PC-3 (cell line): ENCODE measurements around the gene NVL.

Source experiments
- EZH2 ChIP-seq: fragments of 300-600 bp; sonication (generic); IDR thresholded peaks from one replicate; pipeline ENCODE4 v1.6.1; 2017; ENCODE audit warnings: antibody characterized with exemption, mild to moderate bottlenecking, low read length; ENCODE audit not compliant: unreplicated experiment
- TF ChIP-seq, protein P1 (sequence below): fragments of 300-600 bp; sonication (generic); conservative IDR thresholded peaks from 2 replicates; pipeline ENCODE4 v1.5.1; 2017; ENCODE audit warnings: antibody characterized with exemption, low read depth, mild to moderate bottlenecking, low read length

DNA sequence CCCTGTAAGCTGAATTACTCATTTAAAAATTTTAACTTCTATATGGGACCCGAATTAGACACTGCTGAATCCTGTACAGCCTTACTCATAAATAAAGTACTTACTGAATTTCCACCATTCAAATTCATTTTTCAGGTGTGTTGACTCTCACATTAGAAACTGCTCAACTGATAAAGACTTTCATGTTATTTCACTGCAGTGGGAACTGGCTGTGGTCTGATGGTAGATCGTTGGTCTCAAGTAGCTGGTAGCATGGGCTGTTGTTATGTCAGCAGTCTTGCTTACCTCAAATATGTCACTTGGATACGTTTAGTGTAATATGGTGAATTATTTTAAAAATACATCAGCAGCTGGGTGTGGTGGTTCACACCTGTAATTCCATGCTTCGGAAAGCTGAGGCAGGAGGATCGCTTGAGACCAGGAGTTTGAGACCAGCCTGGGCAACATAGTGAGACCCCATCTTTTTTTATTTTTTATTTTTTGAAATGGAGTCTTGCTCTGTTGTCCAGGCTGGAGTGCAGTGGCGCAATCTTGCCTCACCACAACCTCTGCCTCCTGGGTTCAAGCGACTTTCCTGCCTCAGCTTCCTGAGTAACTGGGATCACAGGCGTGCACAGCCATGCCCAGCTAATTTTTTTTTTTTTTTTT, 136.5 kb downstream of the NVL start:
- TF ChIP-seq, protein P1, sequence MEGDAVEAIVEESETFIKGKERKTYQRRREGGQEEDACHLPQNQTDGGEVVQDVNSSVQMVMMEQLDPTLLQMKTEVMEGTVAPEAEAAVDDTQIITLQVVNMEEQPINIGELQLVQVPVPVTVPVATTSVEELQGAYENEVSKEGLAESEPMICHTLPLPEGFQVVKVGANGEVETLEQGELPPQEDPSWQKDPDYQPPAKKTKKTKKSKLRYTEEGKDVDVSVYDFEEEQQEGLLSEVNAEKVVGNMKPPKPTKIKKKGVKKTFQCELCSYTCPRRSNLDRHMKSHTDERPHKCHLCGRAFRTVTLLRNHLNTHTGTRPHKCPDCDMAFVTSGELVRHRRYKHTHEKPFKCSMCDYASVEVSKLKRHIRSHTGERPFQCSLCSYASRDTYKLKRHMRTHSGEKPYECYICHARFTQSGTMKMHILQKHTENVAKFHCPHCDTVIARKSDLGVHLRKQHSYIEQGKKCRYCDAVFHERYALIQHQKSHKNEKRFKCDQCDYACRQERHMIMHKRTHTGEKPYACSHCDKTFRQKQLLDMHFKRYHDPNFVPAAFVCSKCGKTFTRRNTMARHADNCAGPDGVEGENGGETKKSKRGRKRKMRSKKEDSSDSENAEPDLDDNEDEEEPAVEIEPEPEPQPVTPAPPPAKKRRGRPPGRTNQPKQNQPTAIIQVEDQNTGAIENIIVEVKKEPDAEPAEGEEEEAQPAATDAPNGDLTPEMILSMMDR = no peak
- no peak for TF ChIP-seq EZH2
